Measurements from ENCODE around the gene ZFYVE1. TPM values are rescaled to one million over a fixed set of nuclear protein-coding genes. Genes with fewer than 3 reads are reported as not detected.

Gene ZFYVE1
- total RNA-seq, 2 experiments from 2014 or later: 11.5 to 14.3 TPM

GRCh38 chr14:73003681-73004080, 23.2 kb downstream of the ZFYVE1 start:
- Histone ChIP-seq H3K4me2 (ENCODE audit: low read length) (no peak overlapping the region), H3K36me3 (ENCODE audit: insufficient read depth, low read length) (peaks cover 7% of the 10 kb centered on the region), H3K9me3 (ENCODE audit: low read length) (no peaks in the 10 kb centered on the region), H3K27ac (ENCODE audit: low read depth, low read length, poor library complexity, severe bottlenecking) (no peak overlapping the region), H3K4me1 (ENCODE audit: insufficient read depth, low read length, poor library complexity, severe bottlenecking) (peaks cover 11% of the 10 kb centered on the region), H4K20me1 (ENCODE audit: insufficient read depth, low read length) (no peaks in the 10 kb centered on the region), H3K79me2 (ENCODE audit: insufficient read depth, low read depth, low read length) (no peaks in the 10 kb centered on the region), H3K9me2 (ENCODE audit: insufficient read depth, low read length) (no peaks in the 10 kb centered on the region), H2AFZ (ENCODE audit: low read length) (no peak overlapping the region), H3K4me3 (ENCODE audit: low read depth, low read length, poor library complexity, severe bottlenecking) (no peak overlapping the region)
- BruUV-seq (replicated peaks): no TSS peak
- ChIA-PET CTCF (ENCODE audit: unreplicated experiment) (no interaction called here), POLR2A (no interaction called here)
- TF ChIP-seq CTCF (conservative IDR thresholded peaks at IDR 0.05; ENCODE audit: low read length) (no peak), EZH2phosphoT487 (IDR thresholded peaks at IDR 0.05; ENCODE audit: borderline replicate concordance, low read depth, low read length) (no peak)
- intact Hi-C loops (cut with micrococcal nuclease; ENCODE audit: unreplicated experiment): no loop called here
- DNase-seq (ENCODE audit: low spot score): no peak

- Histone ChIP-seq H3K27ac (ENCODE audit: low read depth, low read length, poor library complexity, severe bottlenecking) (no peak overlapping the region), H3K4me3 (ENCODE audit: low read depth, low read length, poor library complexity, severe bottlenecking) (no peak overlapping the region), H3K4me1 (ENCODE audit: insufficient read depth, low read length, poor library complexity, severe bottlenecking) (peaks cover 3% of the 10 kb centered on the region), H4K20me1 (ENCODE audit: insufficient read depth, low read length) (no peaks in the 10 kb centered on the region), H2AFZ (ENCODE audit: low read length) (no peak overlapping the region), H3K4me2 (ENCODE audit: low read length) (no peak overlapping the region), H3K36me3 (ENCODE audit: insufficient read depth, low read length) (peaks cover 21% of the 10 kb centered on the region), H3K9me3 (ENCODE audit: low read length) (no peaks in the 10 kb centered on the region), H3K9me2 (ENCODE audit: insufficient read depth, low read length) (no peaks in the 10 kb centered on the region), H3K79me2 (ENCODE audit: insufficient read depth, low read depth, low read length) (no peaks in the 10 kb centered on the region)
- POLR2A ChIA-PET: interaction anchor here (0.6 to 1.4 kb wide), 3 partner anchors 10 to 111 kb away, joined by 3 to 7 read pairs (median 3); no protein-coding TSS in a partner anchor
- TF ChIP-seq CTCF (conservative IDR thresholded peaks at IDR 0.05; ENCODE audit: low read length): no peak
- no peak for TF ChIP-seq EZH2phosphoT487 (IDR thresholded peaks at IDR 0.05; ENCODE audit: borderline replicate concordance, low read depth, low read length)
- no TSS peak for BruUV-seq (replicated peaks)
- CTCF ChIA-PET (ENCODE audit: unreplicated experiment): interaction anchor here (1.0 kb wide), 1 partner anchor 8 kb away, joined by 3 read pairs; no protein-coding TSS in a partner anchor
- DNase-seq (ENCODE audit: low spot score): no peak
- intact Hi-C loops (cut with micrococcal nuclease; ENCODE audit: unreplicated experiment): no loop called here
Measured at GRCh38 chr14:73000073-73000472, 26.8 kb downstream of the ZFYVE1 start.

GRCh38 chr14:72999316-72999715, 27.6 kb downstream of the ZFYVE1 start:
- no peak for TF ChIP-seq EZH2phosphoT487 (IDR thresholded peaks at IDR 0.05; ENCODE audit: borderline replicate concordance, low read depth, low read length)
- no peak for TF ChIP-seq CTCF (conservative IDR thresholded peaks at IDR 0.05; ENCODE audit: low read length)
- H3K27ac ChIP-seq (ENCODE audit: low read depth, low read length, poor library complexity, severe bottlenecking): no peak overlapping the region

More at GRCh38 chr14:72999316-72999715, 27.6 kb downstream of the ZFYVE1 start:
- no peaks in the 10 kb centered on the region for H3K4me1 ChIP-seq (ENCODE audit: insufficient read depth, low read length, poor library complexity, severe bottlenecking)
- H2AFZ ChIP-seq (ENCODE audit: low read length): no peak overlapping the region
- intact Hi-C loops (cut with micrococcal nuclease; ENCODE audit: unreplicated experiment): no loop called here
- ChIA-PET POLR2A (no interaction called here), CTCF (ENCODE audit: unreplicated experiment) (interaction anchor here (1.0 kb wide), 1 partner anchor 9 kb away, joined by 3 read pairs; no protein-coding TSS in a partner anchor)
- BruUV-seq (replicated peaks): no TSS peak
- no peak overlapping the region for H3K4me2 ChIP-seq (ENCODE audit: low read length)
- H3K4me3 ChIP-seq (ENCODE audit: low read depth, low read length, poor library complexity, severe bottlenecking): no peak overlapping the region
- no peak for DNase-seq (ENCODE audit: low spot score)
- no peaks in the 10 kb centered on the region for H3K9me3 ChIP-seq (ENCODE audit: low read length)
- H4K20me1 ChIP-seq (ENCODE audit: insufficient read depth, low read length): no peaks in the 10 kb centered on the region
- no peaks in the 10 kb centered on the region for H3K79me2 ChIP-seq (ENCODE audit: insufficient read depth, low read depth, low read length)
- no peaks in the 10 kb centered on the region for H3K9me2 ChIP-seq (ENCODE audit: insufficient read depth, low read length)
- peaks cover 21% of the 10 kb centered on the region for H3K36me3 ChIP-seq (ENCODE audit: insufficient read depth, low read length)

Measured in OCI-LY7 (cell line).